GM19240 (cell line): ENCODE measurements around the gene TAMM41.
"Not testable (repeated sequence)": the region's sequence is repeated elsewhere in the genome, so short reads cannot be mapped to it uniquely, and the experiment has no call there.

Experiments
- DNase-seq: peaks from one replicate; pipeline ENCODE4 v3.0.0; 2011; ENCODE audit warnings: low spot score; ENCODE audit not compliant: insufficient read length

TAMM41 gene

DNA sequence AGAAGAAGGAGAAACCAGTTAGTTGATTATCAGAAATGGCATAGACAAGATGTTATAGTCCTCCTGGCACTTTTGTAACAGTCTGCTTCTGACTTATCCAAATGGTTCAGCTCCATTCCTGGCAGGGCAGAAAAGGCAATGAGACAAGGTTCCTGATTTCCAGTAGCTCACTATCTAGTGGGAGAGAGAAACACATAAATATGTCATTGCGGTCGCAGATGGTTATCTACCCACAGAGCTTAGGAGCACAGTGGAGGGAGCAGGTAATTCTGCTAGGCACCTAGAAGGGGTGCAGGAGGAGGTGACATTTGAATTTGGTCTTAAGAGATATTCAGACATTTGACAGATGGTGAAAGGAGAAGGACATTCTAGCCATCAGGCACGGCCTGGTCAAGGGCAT lies 78.1 kb downstream of the TAMM41 start:
- no peak for DNase-seq

DNA sequence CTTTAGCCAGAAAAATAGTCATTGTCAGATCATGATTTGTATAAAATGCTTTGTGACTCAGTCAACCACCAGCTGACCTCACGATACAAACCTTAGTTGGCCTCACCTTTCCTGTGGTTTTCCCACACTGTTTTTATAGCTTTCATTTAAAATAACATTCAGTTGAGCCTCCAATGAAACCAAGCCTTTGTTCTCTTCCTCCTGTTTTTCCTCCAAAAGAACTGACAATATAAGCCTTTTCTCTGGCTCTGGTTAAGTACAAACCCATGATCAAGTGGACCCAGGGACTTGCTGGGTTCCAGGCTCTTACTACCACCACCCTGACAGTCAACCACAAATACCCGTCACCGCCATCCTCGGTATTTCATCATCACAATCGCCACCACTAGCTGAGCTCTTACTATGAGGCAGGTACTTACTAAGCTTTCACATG lies 81.7 kb downstream of the TAMM41 start:
- no peak for DNase-seq

DNA sequence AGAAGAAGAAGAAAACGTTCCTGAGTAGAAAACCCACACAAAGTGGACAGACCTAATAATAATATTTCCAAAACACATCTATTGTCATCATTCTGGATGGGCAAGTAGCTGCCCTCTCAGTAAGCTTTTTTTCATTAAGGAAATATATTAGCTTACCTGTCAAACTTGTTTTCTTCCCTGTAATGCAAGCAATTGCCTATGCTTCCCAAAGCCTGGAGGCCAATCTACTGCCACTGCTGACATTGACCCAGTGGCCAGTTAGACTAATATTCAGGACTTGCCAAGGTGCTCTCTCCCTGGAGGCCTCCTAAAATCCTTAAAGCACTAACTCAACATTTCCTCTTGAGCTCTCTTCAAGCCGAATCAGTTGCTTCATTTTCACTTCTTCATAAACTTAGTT lies 86.7 kb downstream of the TAMM41 start:
- DNase-seq = no peak

DNA sequence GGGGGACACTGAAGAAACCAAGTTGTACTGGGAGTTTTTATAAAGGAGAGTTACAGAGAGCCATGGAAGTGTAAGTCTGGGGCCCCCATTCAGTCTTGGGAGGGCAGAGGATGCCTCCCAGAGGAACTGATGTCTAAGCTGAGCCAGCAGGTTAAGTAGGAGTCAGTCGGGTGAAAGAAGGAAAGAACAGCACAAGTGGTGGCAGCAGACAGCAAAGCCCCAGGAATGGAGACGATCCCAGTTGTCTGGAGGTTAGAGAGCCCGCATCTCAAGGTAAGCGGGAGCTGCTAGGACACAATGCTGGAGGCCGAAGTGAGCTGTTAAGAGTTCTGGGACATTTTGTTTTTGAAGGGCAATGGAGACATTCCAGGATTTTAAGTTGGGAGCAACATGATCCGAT lies 88.8 kb downstream of the TAMM41 start:
- no peak for DNase-seq

DNA sequence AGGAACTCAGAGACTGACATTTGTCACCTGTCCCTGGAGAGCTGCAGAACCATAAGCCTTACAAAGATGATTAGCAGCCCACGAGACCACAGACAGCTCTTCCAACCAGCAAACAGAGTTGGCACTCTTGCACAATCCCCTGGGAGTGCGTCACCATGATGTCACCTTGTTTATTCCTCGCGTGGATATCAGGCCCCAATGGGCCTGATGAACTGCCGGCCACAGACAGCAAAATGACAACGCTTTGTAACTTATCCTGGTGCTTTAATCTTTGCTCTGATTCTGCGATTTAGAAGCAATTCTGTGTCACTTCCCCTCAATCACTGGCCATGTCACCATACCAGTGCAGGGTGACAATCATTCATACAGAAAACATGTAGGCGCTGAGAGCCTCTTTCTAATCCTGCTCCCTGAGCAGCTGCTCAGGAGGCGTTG lies 89.2 kb downstream of the TAMM41 start:
- DNase-seq = no peak

DNA sequence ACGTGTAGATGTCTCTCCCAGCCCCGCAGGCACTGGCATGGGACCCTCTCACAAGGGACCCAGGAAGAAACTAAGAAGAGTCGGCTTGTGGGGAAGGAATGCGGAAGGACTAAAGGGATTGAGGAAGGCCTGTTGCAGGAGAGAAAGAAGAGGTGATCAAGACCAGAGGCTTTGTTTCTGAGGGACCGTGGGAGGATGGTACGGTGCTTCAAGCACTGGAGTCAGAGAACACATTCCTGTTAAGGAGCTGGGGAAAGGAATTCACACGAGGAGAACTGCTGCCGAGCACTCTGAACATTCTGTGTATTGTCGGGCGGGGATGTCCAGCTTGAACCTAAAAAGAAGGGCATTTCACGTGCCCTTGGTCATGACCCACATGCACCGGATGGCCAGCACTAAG lies 91.4 kb downstream of the TAMM41 start:
- DNase-seq = no peak

DNA sequence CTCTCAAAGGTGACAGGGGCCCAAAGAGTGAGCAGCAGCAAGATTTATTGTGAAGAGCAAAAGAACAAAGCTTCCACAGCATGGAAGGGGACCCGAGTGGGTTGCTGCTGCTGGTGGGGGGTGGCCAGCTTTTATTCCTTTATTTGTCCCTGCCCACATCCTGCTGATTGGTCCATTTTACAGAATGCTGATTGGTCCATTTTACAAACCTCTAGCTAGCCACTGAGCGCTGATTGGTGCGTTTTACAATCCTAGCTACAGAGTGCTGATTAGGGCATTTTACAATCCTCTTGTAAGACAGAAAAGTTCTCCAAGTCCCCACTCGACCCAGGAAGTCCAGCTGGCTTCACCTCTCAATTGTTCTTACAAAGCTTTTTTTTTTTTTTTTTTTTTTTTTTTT lies 94.4 kb downstream of the TAMM41 start:
- not testable (repeated sequence) for DNase-seq

DNA sequence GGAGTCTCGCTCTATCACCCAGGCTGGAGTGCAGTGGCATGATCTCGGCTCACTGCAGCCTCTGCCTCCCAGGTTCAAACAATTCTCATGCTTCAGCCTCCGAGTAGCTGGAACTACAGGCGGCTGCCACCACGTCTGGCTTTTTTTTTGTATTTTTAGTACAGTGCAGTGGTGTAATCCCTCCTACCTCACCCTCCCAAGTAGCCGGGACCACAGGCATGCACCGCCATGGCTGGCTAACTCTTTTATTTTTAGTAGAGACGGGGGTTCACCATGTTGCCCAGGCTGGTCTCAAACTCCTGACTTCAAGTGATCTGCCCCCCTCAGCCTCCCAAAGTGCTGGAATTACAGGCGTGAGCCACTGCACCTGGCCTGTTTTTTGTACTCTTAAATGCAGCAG lies 98.4 kb downstream of the TAMM41 start:
- DNase-seq = not testable (repeated sequence)
